Activated effector memory CD4-positive, alpha-beta T cell treated with Interleukin-2 at 50 U/mL for 16 hours (primary cell): ENCODE results near the gene TAP1.
"Not testable (repeated sequence)": the region's sequence is repeated elsewhere in the genome, so short reads cannot be mapped to it uniquely, and the experiment has no call there.

ENCODE experiments used
- DNase-seq: peaks from one replicate; pipeline ENCODE4 v3.0.0-alpha.2; 2020

The TAP1 gene, protein sequence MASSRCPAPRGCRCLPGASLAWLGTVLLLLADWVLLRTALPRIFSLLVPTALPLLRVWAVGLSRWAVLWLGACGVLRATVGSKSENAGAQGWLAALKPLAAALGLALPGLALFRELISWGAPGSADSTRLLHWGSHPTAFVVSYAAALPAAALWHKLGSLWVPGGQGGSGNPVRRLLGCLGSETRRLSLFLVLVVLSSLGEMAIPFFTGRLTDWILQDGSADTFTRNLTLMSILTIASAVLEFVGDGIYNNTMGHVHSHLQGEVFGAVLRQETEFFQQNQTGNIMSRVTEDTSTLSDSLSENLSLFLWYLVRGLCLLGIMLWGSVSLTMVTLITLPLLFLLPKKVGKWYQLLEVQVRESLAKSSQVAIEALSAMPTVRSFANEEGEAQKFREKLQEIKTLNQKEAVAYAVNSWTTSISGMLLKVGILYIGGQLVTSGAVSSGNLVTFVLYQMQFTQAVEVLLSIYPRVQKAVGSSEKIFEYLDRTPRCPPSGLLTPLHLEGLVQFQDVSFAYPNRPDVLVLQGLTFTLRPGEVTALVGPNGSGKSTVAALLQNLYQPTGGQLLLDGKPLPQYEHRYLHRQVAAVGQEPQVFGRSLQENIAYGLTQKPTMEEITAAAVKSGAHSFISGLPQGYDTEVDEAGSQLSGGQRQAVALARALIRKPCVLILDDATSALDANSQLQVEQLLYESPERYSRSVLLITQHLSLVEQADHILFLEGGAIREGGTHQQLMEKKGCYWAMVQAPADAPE

DNA sequence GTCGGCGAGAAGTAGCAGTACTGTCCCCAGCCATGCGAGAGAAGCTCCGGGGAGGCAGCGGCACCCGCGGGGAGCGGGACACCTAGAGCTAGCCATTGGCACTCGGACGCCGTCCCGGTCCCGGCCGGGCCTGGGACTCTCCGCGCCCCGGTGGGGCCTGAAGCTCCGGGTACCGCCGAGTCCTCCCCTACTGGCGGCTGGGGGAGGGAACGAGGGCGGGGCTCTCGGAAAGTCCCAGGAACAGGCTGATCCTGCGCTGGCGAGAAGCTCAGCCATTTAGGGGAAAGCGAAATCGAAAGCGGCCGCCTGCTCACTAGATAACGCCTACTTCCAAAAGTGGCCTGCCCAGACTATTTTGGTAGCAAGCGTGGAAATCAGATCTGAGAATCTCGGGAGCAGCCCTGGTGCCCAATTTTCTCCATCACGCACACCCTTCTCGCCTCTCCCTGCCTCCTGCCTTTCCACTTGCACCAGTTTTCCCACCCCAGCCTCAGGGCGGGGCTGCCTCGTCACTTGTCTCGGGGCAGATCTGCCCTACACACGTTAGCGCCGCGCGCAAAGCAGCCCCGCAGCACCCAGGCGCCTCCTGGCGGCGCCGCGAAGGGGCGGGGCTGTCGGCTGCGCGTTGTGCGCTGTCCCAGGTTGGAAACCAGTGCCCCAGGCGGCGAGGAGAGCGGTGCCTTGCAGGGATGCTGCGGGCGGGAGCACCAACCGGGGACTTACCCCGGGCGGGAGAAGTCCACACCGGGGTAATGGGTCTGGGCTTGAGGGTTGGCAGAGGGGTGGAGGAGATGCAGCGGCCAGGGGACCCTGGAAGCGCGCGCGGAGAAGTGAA is at the start of gene TAP1, which contains the start of gene PSMB9:
TSS of gene TAP1 (minus strand) at position 164 of the 835 bp plus-strand sequence. CDS start at position 96, 68 bp downstream.
TSS of gene PSMB9 (plus strand) at position 652 of the 835 bp plus-strand sequence. CDS start at position 690, 38 bp downstream.
- DNase-seq, result peak; percentile 88

DNA sequence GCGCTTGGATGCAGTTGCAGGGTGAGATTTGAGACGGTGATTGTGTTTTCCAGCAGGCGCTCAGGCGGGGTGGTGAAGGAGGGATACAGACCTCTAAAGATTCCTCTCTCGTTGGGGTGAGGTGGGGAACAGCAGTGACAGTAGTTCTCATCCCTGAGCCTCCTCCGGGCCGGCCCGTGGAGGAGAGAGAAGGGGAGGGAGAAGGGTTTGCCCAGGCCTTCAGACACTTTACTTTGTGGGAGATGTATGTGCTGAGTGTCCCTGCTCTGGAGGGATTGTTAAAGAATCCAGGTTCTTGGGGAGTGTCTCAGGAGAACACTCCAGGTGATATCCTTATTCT is 41.5 kb upstream of the TAP1 start:
- DNase-seq, result no peak

DNA sequence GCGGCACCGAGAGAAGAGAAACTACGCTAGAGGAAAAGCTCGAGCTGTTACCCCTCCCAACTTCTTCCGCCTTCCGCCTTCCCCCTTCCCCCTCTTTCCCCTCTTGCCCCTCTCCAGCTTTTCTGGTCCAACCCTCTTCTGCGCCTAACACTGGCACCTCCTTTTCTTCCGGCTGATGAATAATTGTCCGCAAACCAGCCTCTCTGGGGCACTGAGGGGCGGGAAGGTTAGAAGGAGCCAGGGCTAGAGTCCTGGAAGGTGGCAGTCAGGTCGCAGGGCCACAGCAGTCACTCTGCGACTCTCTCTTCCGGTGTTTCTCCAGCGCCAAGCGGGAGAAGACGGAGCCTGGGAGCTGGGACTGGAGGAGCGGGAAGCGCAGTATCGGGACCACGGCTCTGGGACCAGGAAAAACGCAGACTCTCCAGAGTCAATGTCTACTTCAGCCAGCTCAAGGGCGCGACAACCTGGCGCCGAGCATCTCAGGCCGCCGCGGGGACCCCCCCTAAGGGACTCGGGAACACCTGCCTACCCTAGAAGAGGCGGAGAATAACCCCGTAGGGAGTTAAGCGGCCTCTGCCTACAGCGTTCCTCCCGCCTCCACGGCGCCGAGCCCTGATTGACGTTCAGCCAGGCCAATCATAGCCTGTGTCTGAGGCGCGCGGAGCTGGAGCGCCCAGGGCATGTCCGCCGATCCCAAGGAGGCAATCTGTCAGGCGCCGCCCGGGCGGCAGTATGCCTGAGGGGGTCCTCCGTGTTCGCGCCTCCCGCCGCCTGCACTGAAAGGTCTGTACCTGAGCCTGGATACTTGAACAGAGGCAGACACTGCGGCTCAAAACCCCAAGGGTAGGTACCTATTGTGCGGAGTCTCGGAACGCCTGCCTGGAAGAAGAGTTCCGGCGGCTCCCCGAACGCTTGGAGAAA is 40.8 kb upstream of the TAP1 start:
- DNase-seq, result peak; percentile 93

DNA sequence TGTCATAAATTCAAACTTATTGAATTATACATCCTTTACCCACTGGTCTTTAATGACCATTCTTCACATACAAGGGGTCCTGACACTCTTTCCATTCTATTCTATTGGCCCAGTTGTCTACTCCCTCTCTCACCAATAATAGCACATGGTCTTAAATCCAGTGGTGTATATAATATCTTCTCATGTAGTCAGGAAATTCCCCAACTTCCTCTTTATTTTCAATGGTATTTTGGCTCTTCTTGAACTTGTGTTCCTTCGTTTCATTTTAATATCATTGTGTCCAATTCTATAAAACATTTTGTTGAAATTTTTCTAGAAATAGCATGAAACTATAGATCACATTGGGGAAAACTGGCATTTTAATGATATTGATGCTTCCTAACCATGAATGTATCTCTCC is 37.3 kb upstream of the TAP1 start:
- DNase-seq, result no peak

DNA sequence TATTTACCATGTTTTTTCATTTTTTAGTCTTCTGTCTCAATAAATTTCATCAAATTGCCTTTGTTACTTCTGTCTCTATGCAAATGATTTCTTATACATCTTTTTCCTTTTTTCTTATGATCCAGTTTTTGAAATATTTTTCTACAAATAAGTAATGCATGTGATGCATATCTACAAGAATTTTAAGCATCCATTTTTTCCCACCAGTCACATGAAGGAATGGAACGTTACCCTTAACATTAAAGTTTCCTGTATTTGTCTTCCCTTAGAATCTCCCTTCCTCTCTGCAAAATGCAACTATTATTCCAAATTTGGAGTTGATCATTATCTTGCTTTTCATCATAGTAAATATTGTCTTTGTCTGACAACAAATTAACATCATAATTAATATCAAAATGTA is 36.0 kb upstream of the TAP1 start:
- no peak for DNase-seq

DNA sequence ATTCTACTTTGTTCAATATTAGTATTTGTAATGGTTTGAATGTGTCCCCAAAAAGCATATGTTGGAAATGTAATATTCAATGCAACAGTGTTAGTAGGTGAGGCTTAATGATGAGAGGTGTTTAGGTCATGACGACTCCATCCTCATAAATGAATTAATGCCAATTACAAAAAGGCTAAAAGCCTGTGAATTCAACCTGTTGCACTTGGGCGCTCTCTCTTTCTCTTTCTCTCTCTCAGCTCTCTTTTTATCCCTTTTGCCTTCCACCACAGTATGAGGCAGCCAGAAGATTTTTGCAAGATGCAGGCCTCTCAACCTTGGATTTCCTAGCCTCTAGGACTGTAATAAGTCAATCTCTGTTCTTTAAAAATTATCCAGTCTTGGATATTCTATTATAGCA is 35.1 kb upstream of the TAP1 start:
- no peak for DNase-seq

DNA sequence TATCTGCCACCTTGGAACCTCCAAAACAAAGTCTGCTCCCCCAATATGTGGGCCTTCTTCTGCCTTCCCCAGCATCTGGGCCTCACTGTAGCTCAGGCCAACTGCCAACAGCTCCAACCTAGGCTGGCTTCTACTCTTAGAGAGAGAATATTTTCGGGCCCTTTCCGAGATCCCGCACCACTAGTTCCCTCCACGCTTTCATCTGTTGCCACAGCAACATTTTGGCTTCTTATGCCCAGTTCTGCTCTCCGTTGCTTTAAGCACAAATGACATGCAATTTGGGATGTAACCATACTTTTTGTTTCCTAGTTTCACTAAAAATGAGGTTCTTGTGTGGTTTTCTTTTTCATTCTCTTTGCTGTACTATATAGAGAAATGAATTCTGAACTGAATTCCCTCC is 34.1 kb upstream of the TAP1 start:
- no peak for DNase-seq

DNA sequence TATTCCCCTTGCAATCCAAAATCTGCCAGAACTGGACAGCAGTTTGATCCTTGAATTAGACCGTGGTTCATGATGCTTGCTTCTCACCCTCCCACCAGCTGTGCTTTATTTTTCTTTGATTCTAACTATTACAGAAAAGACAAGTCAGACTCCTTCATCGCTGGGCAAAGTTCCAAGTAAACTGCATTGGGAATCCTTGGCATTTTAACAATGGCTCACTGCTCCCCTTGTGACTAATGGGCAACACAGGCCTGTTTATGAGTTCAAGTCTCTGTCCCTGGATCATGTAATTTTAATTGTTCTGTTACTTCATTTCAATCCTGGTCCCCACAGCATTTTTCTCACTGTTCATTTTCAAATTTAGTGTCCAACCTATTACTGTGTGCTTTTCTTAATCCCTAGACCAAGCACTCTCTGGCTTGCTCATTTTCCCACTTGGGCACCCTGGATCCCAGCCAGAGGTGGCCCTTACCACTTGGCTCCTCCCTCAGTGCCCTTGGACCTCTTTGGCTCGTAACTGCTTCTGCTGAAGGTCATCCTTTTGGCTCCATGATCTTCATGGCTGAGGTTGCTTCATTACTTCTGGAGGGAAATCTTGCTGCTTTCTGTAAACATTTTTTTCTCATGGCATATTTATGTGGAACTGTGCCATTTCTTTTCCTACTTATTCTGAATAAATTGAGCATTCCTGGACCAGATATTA is 33.3 kb upstream of the TAP1 start:
- no peak for DNase-seq

DNA sequence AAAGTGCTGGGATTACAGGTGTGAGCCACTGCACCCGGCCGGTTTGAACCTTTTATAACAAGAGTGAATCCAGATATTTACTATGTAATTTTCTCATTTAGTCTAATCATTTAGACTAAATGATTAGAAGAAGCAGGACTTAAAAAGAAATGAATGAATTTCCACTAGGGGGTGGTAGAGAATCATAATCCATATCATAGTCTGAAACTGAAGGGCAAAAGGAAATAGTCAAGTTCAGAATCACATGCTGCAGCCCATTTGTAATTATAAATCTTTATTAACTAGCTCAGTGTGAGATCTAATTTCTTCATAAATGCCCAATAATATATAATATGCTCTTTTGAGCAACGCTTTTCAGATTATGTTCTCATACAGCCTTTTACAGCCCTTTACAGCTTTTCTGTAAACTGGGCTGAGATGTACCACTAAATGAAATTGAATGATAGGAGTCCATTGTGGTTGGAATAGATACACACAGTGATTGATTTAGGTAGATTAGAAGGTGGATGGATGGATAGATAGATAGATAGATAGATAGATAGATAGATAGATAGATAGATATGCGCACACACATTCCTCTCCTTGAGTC is 32.3 kb upstream of the TAP1 start:
- no peak for DNase-seq

DNA sequence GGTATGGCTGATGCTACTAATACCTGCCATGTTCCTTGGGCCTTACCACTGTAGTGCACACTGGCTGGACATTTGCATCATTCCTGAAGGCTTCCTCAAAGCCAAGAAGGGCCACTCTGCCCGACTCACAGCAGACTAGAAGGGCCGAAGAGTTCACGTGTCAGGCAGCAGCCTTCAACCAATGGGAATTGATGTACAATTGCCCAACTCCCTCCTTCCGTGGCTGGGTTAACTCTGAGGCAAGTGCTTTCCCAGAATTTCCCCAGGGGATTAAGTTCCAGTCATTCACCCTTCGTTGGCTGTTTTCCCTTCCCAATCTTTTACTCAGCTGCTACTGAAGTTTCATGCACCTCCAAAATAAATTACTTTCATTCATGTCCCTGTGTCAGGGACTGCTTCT is 30.3 kb upstream of the TAP1 start:
- no peak for DNase-seq

DNA sequence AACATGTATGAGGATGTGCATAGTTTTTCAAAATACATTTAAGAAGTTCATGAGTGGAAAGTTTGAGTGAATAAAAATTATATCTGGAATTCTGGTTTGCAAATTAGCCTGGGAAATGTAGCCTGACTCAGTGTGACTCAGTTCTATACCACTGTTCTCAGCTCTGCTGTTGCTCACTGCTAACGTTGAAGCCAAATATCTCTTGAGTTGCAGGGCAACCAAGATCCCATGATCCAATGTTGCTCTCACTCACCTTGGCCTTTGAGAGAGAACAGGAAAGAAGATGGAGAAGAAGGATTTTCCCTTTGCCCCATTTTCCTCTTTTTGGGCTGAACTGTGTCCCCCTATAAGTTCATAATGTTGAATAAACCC is 29.4 kb upstream of the TAP1 start:
- DNase-seq, result no peak

DNA sequence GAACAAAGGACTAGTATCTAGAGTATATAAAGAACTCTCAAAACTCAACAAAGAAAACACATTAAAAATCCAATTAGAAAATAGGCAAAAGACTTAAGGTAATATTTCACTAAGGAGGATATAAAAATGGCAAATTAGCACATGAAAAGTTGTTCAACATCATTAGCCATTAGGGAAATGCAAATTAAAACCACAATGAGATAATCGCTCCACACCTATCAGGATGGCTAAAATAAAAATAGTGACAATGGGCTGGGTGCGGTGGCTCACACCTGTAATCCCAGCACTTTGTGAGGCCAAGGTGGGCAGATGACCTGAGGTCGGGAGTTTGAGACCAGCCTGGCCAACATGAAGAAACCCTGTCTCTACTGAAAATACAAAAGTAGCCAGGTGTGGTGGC is 27.5 kb upstream of the TAP1 start:
- not testable (repeated sequence) for DNase-seq

DNA sequence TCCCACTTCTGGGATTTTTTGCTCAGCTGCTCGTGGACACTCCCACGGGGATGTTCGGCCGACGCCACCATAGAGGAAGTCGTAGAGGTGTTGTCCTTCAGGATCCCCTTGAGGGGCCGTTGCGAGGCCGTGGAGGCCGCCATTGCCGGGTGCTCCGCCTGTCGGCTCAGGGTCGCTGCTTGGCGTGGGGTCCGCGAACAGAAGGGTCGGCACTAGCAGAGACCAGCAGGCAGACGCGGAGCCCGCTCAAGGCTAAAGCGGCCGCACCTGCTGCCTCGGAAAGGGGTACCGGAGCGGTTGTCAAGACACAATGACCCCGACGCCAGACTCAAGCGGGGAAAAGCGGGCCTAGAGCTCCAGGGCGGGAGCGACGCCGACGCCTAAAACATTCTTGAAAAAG is 26.2 kb upstream of the TAP1 start:
- no peak for DNase-seq

DNA sequence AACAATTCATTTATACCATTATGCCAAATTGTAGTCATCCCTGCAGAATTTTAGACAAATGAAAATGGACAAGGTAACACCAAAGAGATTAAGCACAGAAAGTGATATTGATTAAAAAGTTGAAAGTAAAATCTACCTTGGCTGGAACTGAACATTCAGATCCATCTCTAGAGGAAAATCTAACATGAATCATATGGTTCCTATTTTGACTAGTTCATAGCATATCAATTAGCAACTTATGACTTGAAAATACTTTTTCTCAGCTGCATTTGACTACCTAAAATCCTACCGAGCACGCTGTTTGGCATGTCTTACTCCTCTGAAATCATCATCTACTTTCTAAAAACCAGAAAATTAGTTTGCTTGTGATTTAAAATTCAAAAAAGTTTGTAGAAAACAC is 23.1 kb upstream of the TAP1 start:
- DNase-seq, result no peak

DNA sequence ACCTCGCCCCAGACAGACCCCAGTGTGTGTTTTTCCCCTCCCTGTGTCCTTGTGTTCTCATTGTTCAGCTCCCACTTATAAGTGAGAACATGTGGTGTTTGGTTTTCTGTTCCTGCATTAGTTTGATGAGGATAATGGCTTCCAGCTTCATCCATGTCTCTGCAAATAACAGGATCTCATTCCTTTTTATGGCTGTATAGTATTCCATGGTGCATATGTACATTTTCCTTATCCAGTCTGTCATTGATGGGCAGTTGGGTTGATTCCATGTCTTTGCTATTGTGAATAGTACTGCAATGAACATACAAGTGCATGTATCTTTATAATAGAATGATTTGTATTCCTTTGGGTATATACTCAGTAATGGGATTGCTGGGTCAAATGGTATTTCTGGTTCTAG is 20.4 kb upstream of the TAP1 start:
- not testable (repeated sequence) for DNase-seq

DNA sequence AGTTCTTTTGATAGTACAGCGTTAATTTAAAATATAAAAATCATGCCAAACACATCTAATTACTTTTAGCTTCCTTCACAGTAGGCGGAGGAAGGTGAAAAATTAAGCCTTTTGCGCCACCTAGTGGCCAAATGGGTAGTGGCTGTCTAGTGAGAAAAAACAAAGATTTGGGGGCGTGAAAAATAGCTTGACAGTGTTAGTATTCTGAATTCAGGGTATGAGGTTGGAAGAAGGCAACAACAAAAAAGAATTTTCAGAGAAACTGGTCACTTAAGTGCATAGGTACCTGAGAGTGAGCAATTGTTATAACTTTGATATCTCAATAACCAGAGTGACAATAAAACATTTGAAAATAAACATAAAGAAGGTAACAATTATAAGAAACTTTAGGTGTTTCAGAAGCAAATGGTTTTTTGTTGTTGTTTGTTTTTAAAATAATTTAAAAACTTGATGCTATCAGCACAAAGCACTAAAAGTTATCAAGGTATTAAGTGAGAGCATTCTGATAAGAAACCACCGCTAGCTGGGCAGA is 14.8 kb upstream of the TAP1 start:
- DNase-seq, result peak; percentile 70

DNA sequence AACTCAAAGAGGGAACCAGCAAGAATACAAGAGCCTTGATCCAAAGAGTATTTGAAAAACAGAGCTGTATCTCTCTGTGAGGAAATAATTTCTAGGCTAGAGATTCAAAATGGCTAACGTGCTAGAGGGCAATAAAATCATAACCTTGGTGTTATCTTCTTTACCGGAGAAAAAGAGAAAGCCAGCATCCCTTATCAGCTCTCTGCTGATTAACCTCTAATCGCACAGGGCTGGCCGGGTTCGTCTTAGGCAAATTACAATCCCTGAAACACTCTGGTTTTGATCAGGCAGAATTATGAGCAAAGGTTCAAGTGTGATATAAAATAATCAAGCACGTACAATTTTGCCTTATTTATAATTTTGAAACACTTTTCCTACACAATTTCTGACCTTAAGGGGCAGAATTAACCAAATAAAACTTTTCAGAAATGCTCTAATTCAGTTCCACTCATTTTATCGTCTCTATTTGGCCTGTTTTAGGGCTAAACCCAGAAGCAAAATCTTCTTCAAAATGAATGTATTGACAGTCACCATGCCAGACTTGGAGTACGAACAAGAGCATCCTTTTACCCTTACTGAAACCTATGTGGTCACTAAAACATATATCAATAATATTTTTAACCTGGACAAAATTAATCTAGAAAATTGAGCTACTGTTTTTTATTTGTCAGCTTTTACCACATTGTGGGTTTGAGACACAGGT is 14.2 kb upstream of the TAP1 start:
- DNase-seq, result no peak

DNA sequence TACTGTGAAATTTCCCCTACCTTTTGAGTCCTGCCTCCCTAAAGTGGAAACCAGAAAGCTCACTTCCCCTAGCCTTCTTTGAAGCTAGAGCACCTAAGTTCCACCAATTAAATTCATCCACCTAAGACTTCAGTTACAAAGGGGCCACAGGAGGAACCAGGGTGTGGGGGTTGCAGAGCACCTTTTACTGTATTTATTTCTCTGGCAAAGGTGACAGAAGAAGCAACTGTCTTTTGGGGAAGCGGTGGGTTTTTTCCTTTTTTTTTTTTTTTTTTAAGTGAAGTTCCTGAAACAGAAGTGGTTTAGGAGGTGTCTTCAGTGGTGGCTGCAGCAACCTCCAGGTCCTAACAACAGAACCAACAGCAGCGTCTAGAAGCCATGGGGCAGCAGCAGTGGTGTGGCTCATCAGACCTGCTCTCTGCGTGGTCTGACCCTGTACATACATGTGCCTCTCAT is 13.5 kb upstream of the TAP1 start:
- DNase-seq, result no peak

DNA sequence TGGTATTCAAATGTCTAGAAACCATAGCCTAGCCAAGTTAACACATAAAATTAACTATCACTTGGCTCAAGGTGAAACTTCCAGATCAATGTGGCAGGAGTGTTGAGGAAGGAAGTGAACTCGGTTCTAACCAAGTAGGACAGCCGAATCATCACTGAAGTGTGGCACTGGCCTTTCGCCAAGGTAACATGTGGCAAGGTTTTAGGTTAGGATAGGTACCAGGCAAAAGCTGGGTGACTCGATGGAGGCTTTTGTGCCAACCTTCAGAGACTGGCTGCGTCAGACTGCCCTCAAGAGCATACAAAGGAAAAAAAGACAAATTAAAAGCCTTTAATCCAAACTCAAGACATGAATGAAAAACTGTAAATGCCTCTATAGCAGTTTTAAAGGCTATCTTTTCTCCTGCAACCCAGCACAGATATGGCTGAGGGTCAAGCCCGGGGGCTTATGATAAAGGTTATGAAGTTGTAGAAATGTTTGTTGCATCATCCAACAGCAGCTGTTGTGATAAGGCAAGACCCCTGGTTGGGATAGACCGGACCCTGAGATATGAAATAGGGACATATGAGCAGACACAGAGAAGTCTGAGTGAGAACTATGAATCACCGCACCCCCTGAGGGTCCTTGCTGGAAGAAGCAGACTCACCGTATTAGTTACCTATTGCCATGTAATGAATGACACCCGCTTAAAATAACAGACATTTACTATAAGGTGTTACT is 12.4 kb upstream of the TAP1 start:
- no peak for DNase-seq

DNA sequence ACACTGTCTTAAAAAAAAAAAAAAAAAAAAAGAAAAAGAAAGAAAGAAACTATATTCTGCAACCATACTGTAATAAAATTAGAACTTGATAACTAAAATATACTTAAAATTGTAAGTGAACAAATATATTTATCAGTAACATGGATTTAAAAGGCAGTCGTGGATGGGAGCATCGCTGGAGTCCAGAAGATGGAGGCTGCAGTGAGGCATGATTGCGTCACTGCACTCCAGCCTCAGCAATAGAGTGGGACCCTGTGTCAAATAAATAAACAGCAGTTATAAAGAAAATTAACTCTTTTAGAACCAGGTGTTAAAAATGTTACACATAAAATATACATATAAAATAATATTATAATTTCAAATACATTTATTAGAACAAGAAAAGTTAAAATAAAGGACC is 9.2 kb upstream of the TAP1 start:
- DNase-seq, result no peak
